ENCODE measurements around the gene RALGAPA2. TPM values are rescaled to one million over a fixed set of nuclear protein-coding genes. Genes with fewer than 3 reads are reported as not detected.

RALGAPA2 gene
- total and polyA plus RNA-seq, 2 donors from 2014 or later: 5.9 to 66.7 TPM

GRCh38 chr20:20736303-20736702, 23.9 kb upstream of the RALGAPA2 start:
- H3K9me3 ChIP-seq (ENCODE audit: control insufficient read depth in 2 of 3, insufficient read depth in 1 of 3, low read length in 3 of 3): no peaks in the 10 kb centered on the region
- H3K27me3 ChIP-seq (ENCODE audit: control insufficient read depth, insufficient read depth, low read length): no peaks in the 10 kb centered on the region
- no peaks in the 10 kb centered on the region for H3K36me3 ChIP-seq (ENCODE audit: control insufficient read depth in 2 of 3, insufficient read depth in 3 of 3, low read length in 3 of 3)
- FAIRE-seq (no peak), DNase-seq (no peak)
- no peak overlapping the region for H3K27ac ChIP-seq (ENCODE audit: low read depth in 2 of 2, low read length in 2 of 2)
- no peak overlapping the region for H3K9ac ChIP-seq (ENCODE audit: low read length in 3 of 3)
- no peaks in the 10 kb centered on the region for H3K4me1 ChIP-seq (ENCODE audit: control insufficient read depth in 2 of 3, insufficient read depth in 2 of 3, low read depth in 1 of 3, low read length in 3 of 3)
- intact Hi-C loops (cut with DNase I): no loop called here
- H3K4me3 ChIP-seq (ENCODE audit: low read length in 3 of 3): no peak overlapping the region
- TF ChIP-seq CTCF (IDR thresholded peaks at IDR 0.05; ENCODE audit: borderline replicate concordance, extremely low read depth, insufficient read depth): no peak

- H3K9me3 ChIP-seq (ENCODE audit: control insufficient read depth in 2 of 3, insufficient read depth in 1 of 3, low read length in 3 of 3): no peaks in the 10 kb centered on the region
- no peaks in the 10 kb centered on the region for H3K4me1 ChIP-seq (ENCODE audit: control insufficient read depth in 2 of 3, insufficient read depth in 2 of 3, low read depth in 1 of 3, low read length in 3 of 3)
- DNase-seq: no peak
- H3K9ac ChIP-seq (ENCODE audit: low read length in 3 of 3): no peak overlapping the region
- intact Hi-C loops (cut with DNase I): no loop called here
- FAIRE-seq: no peak
- H3K36me3 ChIP-seq (ENCODE audit: control insufficient read depth in 2 of 3, insufficient read depth in 3 of 3, low read length in 3 of 3): no peaks in the 10 kb centered on the region
- no peak overlapping the region for H3K27ac ChIP-seq (ENCODE audit: low read depth in 2 of 2, low read length in 2 of 2)
- no peak overlapping the region for H3K4me3 ChIP-seq (ENCODE audit: low read length in 3 of 3)
- no peaks in the 10 kb centered on the region for H3K27me3 ChIP-seq (ENCODE audit: control insufficient read depth, insufficient read depth, low read length)
- no peak for TF ChIP-seq CTCF (IDR thresholded peaks at IDR 0.05; ENCODE audit: borderline replicate concordance, extremely low read depth, insufficient read depth)
Observed at GRCh38 chr20:20734475-20734948, 22.1 kb upstream of the RALGAPA2 start.

GRCh38 chr20:20733943-20734342, 21.5 kb upstream of the RALGAPA2 start:
- H3K27ac ChIP-seq (ENCODE audit: low read depth in 2 of 2, low read length in 2 of 2): no peak overlapping the region
- no peaks in the 10 kb centered on the region for H3K9me3 ChIP-seq (ENCODE audit: control insufficient read depth in 2 of 3, insufficient read depth in 1 of 3, low read length in 3 of 3)
- intact Hi-C loops (cut with DNase I): no loop called here
- TF ChIP-seq CTCF (IDR thresholded peaks at IDR 0.05; ENCODE audit: borderline replicate concordance, extremely low read depth, insufficient read depth): no peak
- no peak for DNase-seq
- no peak overlapping the region for H3K4me3 ChIP-seq (ENCODE audit: low read length in 3 of 3)
- no peaks in the 10 kb centered on the region for H3K4me1 ChIP-seq (ENCODE audit: control insufficient read depth in 2 of 3, insufficient read depth in 2 of 3, low read depth in 1 of 3, low read length in 3 of 3)
- no peak overlapping the region for H3K9ac ChIP-seq (ENCODE audit: low read length in 3 of 3)
- no peaks in the 10 kb centered on the region for H3K36me3 ChIP-seq (ENCODE audit: control insufficient read depth in 2 of 3, insufficient read depth in 3 of 3, low read length in 3 of 3)
- FAIRE-seq: no peak
- H3K27me3 ChIP-seq (ENCODE audit: control insufficient read depth, insufficient read depth, low read length): no peaks in the 10 kb centered on the region

GRCh38 chr20:20732641-20733040, 20.2 kb upstream of the RALGAPA2 start:
- Histone ChIP-seq H3K9me3 (ENCODE audit: control insufficient read depth in 2 of 3, insufficient read depth in 1 of 3, low read length in 3 of 3) (no peaks in the 10 kb centered on the region), H3K4me3 (ENCODE audit: low read length in 3 of 3) (no peak overlapping the region), H3K27me3 (ENCODE audit: control insufficient read depth, insufficient read depth, low read length) (no peaks in the 10 kb centered on the region), H3K27ac (ENCODE audit: low read depth in 2 of 2, low read length in 2 of 2) (no peak overlapping the region), H3K36me3 (ENCODE audit: control insufficient read depth in 2 of 3, insufficient read depth in 3 of 3, low read length in 3 of 3) (no peaks in the 10 kb centered on the region), H3K9ac (ENCODE audit: low read length in 3 of 3) (no peak overlapping the region), H3K4me1 (ENCODE audit: control insufficient read depth in 2 of 3, insufficient read depth in 2 of 3, low read depth in 1 of 3, low read length in 3 of 3) (no peaks in the 10 kb centered on the region)
- intact Hi-C loops (cut with DNase I): no loop called here
- no peak for DNase-seq
- no peak for TF ChIP-seq CTCF (IDR thresholded peaks at IDR 0.05; ENCODE audit: borderline replicate concordance, extremely low read depth, insufficient read depth)
- no peak for FAIRE-seq

All from kidney (tissue), 14 donors.